H9 (cell line): ENCODE measurements around the gene SELE. TPM values are rescaled to one million over a fixed set of nuclear protein-coding genes. Genes with fewer than 3 reads are reported as not detected.

Source experiments
- DNase-seq: peaks from one replicate; pipeline ENCODE4 v3.0.0-alpha.2; 2017
- H2AFZ ChIP-seq: one replicate; pipeline ENCODE4 v1.6.1; 2013; ENCODE audit warnings: mild to moderate bottlenecking, low read length, control low read depth, moderate library complexity
- H2AK5ac ChIP-seq: 2 replicates; pipeline ENCODE4 v1.6.1; 2013; ENCODE audit warnings: low read length, control low read depth, mixed read lengths; ENCODE audit not compliant: insufficient read length
- H2BK120ac ChIP-seq: one replicate; pipeline ENCODE4 v1.6.1; 2013; ENCODE audit warnings: low read depth, mild to moderate bottlenecking, low read length, control low read depth, inconsistent platforms; ENCODE audit not compliant: poor library complexity, severe bottlenecking
- H2BK12ac ChIP-seq: 2 replicates; pipeline ENCODE4 v1.6.1; 2013; ENCODE audit warnings: low read length, control low read depth, mixed read lengths, low read depth; ENCODE audit not compliant: insufficient read length
- H2BK15ac ChIP-seq: 2 replicates; pipeline ENCODE4 v1.6.1; 2013; ENCODE audit warnings: low read depth, low read length, control low read depth
- H2BK20ac ChIP-seq: one replicate; pipeline ENCODE4 v1.6.1; 2013; ENCODE audit warnings: low read depth, mild to moderate bottlenecking, low read length, control low read depth, inconsistent platforms; ENCODE audit not compliant: poor library complexity, severe bottlenecking
- H2BK5ac ChIP-seq: 2 replicates; pipeline ENCODE4 v1.6.1; 2013; ENCODE audit warnings: low read length, control low read depth, mixed read lengths; ENCODE audit not compliant: insufficient read length
- H3K14ac ChIP-seq: 2 replicates; pipeline ENCODE4 v1.6.1; 2013; ENCODE audit warnings: low read length, control low read depth; ENCODE audit not compliant: insufficient read depth
- H3K18ac ChIP-seq: 2 replicates; pipeline ENCODE4 v1.6.1; 2013; ENCODE audit warnings: low read depth, mild to moderate bottlenecking, mixed read lengths, low read length, control low read depth; ENCODE audit not compliant: insufficient read length
- H3K23ac ChIP-seq: 2 replicates; pipeline ENCODE4 v1.6.1; 2013; ENCODE audit warnings: low read length, control low read depth, mixed read lengths, low read depth; ENCODE audit not compliant: insufficient read length
- H3K23me2 ChIP-seq: 2 replicates; pipeline ENCODE4 v1.6.1; 2013; ENCODE audit warnings: low read depth, mild to moderate bottlenecking, mixed read lengths, low read length, control low read depth; ENCODE audit not compliant: insufficient read length, poor library complexity, severe bottlenecking
- H3K27ac ChIP-seq: 2 replicates; pipeline ENCODE4 v1.5.1; 2013; ENCODE audit warnings: low read length, control low read depth, mixed read lengths, low read depth; ENCODE audit not compliant: insufficient read length
- H3K27me3 ChIP-seq: 2 replicates; pipeline ENCODE4 v1.6.1; 2013; ENCODE audit warnings: low read length, control low read depth, inconsistent platforms; ENCODE audit not compliant: insufficient read depth
- H3K4ac ChIP-seq: 2 replicates; pipeline ENCODE4 v1.6.1; 2013; ENCODE audit warnings: low read depth, mild to moderate bottlenecking, control low read depth, inconsistent platforms, low read length, moderate library complexity
- H3K4me1 ChIP-seq: 2 replicates; pipeline ENCODE4 v1.6.1; 2013; ENCODE audit warnings: low read length, control low read depth, inconsistent platforms; ENCODE audit not compliant: insufficient read depth
- H3K4me2 ChIP-seq: 2 replicates; pipeline ENCODE4 v1.6.1; 2013; ENCODE audit warnings: low read length, control low read depth, mixed read lengths; ENCODE audit not compliant: insufficient read length, insufficient read depth
- H3K56ac ChIP-seq: 2 replicates; pipeline ENCODE4 v1.6.1; 2013; ENCODE audit warnings: low read depth, mild to moderate bottlenecking, mixed read lengths, low read length, control low read depth; ENCODE audit not compliant: insufficient read length
- H3K79me1 ChIP-seq: 2 replicates; pipeline ENCODE4 v1.6.1; 2013; ENCODE audit warnings: low read depth, mild to moderate bottlenecking, moderate library complexity, low read length, control low read depth, inconsistent platforms; ENCODE audit not compliant: insufficient read depth, poor library complexity, severe bottlenecking
- H3K79me2 ChIP-seq: 2 replicates; pipeline ENCODE4 v1.6.1; 2013; ENCODE audit warnings: low read length, control low read depth, inconsistent platforms; ENCODE audit not compliant: insufficient read depth
- H3K9ac ChIP-seq: 2 replicates; pipeline ENCODE4 v1.6.1; 2013; ENCODE audit warnings: low read length, control low read depth, mixed read lengths; ENCODE audit not compliant: insufficient read length; ENCODE audit errors: extremely low read depth
- H3K9me3 ChIP-seq: one replicate; pipeline ENCODE4 v1.6.1; 2013; ENCODE audit warnings: low read depth, low read length, inconsistent platforms; ENCODE audit not compliant: control insufficient read depth
- H3T11ph ChIP-seq: one replicate; pipeline ENCODE4 v1.6.1; 2013; ENCODE audit warnings: mild to moderate bottlenecking, low read length, control low read depth, inconsistent platforms
- H4K20me1 ChIP-seq: one replicate; pipeline ENCODE4 v1.6.1; 2013; ENCODE audit not compliant: control insufficient read depth, insufficient read length, insufficient read depth
- H4K5ac ChIP-seq: 2 replicates; pipeline ENCODE4 v1.6.1; 2013; ENCODE audit warnings: low read depth, mild to moderate bottlenecking, mixed read lengths, low read length, control low read depth; ENCODE audit not compliant: insufficient read length
- H4K8ac ChIP-seq: replicated peaks from 2 replicates; pipeline ENCODE4 v1.6.1; 2013; ENCODE audit warnings: low read length, control low read depth, mixed read lengths, low read depth; ENCODE audit not compliant: insufficient read length
- H4K91ac ChIP-seq: 2 replicates; pipeline ENCODE4 v1.6.1; 2013; ENCODE audit warnings: low read depth, mild to moderate bottlenecking, moderate library complexity, mixed read lengths, low read length, control low read depth; ENCODE audit not compliant: insufficient read length
- H3K27ac Mint-ChIP-seq, 3 experiments: 2 replicates in 2 of 3; 3 replicates in 1 of 3; pipeline ENCODE4 v1.8.0; 2020 to 2021; ENCODE audit warnings: mixed read lengths in 3 of 3, mild to moderate bottlenecking in 1 of 3, moderate library complexity in 1 of 3
- H3K27me3 Mint-ChIP-seq: 2 replicates; pipeline ENCODE4 v1.8.0; 2021; ENCODE audit warnings: low read depth, mild to moderate bottlenecking, moderate library complexity, mixed read lengths
- H3K36me3 Mint-ChIP-seq, 3 experiments: 2 replicates in 2 of 3; 3 replicates in 1 of 3; pipeline ENCODE4 v1.8.0; 2020 to 2021; ENCODE audit warnings: low read depth in 3 of 3, mixed read lengths in 3 of 3; ENCODE audit not compliant: insufficient read depth in 1 of 3
- H3K4me1 Mint-ChIP-seq, 2 experiments: 2 replicates each; pipeline ENCODE4 v1.8.0; 2020; ENCODE audit warnings: mixed read lengths in 2 of 2
- H3K4me3 Mint-ChIP-seq, 2 experiments: 2 replicates in 1 of 2; 3 replicates in 1 of 2; pipeline ENCODE4 v1.8.0; 2020 to 2021; ENCODE audit warnings: mild to moderate bottlenecking in 2 of 2, mixed read lengths in 2 of 2, moderate library complexity in 1 of 2
- H3K9me3 Mint-ChIP-seq, 2 experiments: 2 replicates in 1 of 2; 3 replicates in 1 of 2; pipeline ENCODE4 v1.8.0; 2020; ENCODE audit warnings: mild to moderate bottlenecking in 2 of 2, mixed read lengths in 2 of 2, moderate library complexity in 1 of 2
- WGBS: extraction: QIAGEN DNeasy Blood & Tissue Kit; methylation state at CpG from one replicate; pipeline ENCODE4 v1.1.7; 2013; ENCODE audit warnings: missing lambda C conversion rate, low lambda C conversion rate, mixed read lengths; ENCODE audit not compliant: insufficient read length; ENCODE audit errors: extremely low coverage; 5-methylcytosine and 5-hydroxymethylcytosine counted together
- total RNA-seq: library from RNA; stranded (reverse); gene quantifications from 2 replicates; pipeline ENCODE4 v1.2.1, GENCODE V29; 2021
- TF ChIP-seq, protein P1 (sequence below): fragments of 200-600 bp; sonication (generic); conservative IDR thresholded peaks from 3 replicates; pipeline ENCODE4 v1.8.0; 2021; ENCODE audit warnings: antibody characterized with exemption, mild to moderate bottlenecking

The SELE gene
- total RNA-seq, 1 experiment from 2014 or later, result not detected

DNA sequence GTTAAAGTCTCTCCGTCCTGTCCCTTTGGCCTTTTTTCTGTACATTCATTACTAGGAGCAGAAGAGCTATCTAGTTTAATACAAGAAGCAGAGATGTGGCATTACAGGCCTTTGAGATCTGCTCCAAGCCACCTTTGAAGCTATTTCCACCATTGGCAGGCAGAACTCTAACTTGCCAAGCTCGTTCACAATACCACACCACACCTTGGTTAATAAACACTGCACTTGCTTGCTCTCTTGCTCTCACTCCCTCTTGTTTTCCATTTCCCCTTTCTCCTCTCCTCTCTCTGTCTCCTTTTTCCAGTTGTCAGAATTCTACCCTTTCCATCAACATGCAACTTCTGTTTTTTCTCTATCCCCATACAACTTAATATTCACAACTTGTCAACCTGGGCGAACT, 7.0 kb downstream of the SELE start:
- Mint-ChIP-seq H3K27ac (no peak overlapping the region; a peak in 1 of 7 replicates), H3K36me3 (no peaks in the 10 kb centered on the region), H3K4me3 (no peak overlapping the region), H3K4me1 (no peaks in the 10 kb centered on the region), H3K27me3 (no peaks in the 10 kb centered on the region), H3K9me3 (no peaks in the 10 kb centered on the region)
- Histone ChIP-seq H3K27me3 (0 out of 2 replicates have a peak, but pooled peaks cover 2% of the 10 kb centered on the region), H3K4me2 (no peak overlapping the region), H3K23me2 (no peaks in the 10 kb centered on the region), H3T11ph (no peak overlapping the region), H3K79me2 (no peaks in the 10 kb centered on the region), H2AK5ac (no peak overlapping the region), H3K4ac (no peak overlapping the region), H3K27ac (no peak overlapping the region), H3K4me1 (no peaks in the 10 kb centered on the region), H4K91ac (no peak overlapping the region), H3K79me1 (no peaks in the 10 kb centered on the region), H2AFZ (no peak overlapping the region), H2BK12ac (no peak overlapping the region), H4K20me1 (no peaks in the 10 kb centered on the region), H4K8ac (no peak overlapping the region), H2BK5ac (no peak overlapping the region), H2BK120ac (no peak overlapping the region), H3K14ac (no peak overlapping the region), H2BK15ac (no peak overlapping the region), H2BK20ac (no peak overlapping the region), H3K9me3 (no peaks in the 10 kb centered on the region), H4K5ac (no peak overlapping the region), H3K9ac (no peak overlapping the region), H3K56ac (no peak overlapping the region), H3K18ac (no peak overlapping the region), H3K23ac (no peak overlapping the region)
- DNase-seq, result no peak
- no CpG with 5 or more reads among the region's 3 CpGs for WGBS
- TF ChIP-seq, protein P1, sequence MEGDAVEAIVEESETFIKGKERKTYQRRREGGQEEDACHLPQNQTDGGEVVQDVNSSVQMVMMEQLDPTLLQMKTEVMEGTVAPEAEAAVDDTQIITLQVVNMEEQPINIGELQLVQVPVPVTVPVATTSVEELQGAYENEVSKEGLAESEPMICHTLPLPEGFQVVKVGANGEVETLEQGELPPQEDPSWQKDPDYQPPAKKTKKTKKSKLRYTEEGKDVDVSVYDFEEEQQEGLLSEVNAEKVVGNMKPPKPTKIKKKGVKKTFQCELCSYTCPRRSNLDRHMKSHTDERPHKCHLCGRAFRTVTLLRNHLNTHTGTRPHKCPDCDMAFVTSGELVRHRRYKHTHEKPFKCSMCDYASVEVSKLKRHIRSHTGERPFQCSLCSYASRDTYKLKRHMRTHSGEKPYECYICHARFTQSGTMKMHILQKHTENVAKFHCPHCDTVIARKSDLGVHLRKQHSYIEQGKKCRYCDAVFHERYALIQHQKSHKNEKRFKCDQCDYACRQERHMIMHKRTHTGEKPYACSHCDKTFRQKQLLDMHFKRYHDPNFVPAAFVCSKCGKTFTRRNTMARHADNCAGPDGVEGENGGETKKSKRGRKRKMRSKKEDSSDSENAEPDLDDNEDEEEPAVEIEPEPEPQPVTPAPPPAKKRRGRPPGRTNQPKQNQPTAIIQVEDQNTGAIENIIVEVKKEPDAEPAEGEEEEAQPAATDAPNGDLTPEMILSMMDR, result no peak
